ENCODE measurements around the gene ELFN1.

The ELFN1 gene

DNA sequence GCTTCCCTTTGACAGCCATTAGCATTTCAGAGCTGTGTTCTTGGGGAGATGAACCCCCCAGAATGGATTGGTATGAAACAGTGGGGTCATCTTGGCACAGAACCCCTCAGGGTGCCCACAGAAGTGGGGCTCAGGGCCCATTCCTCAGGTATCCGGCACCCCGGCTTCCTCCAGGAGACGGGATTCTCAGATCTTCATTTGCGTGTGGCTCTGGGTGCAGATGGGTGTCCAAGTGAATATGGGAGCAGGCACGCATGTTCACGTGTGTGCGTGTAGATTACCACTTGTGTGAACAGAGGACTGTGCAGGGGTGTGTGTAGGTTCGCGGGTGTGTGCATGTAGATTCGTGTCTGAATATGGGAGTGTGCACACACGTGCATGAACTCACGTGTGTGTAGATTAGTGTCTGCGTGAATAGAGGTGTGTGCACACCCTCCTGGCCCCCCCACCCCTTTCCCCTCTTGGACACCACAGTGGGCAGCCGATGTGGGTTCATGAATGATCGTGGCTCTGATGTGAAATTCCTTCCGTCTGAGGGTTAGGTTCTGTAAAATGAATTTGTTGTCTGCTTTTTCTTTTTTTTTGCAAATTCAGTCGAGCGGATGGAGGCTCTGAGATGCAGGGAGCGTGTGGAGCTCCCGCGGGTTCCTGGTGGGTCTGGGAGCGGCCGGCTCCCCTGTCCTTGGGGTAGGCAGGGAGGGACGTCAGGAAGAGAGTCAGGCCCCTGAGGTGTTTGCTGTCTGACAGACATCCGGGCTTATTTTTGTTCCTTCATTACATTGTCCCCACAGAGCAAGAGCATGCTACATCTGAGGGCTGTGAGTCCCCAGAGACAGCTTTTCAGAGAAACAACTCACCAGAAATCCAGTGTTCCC lies 7.4 kb downstream of the ELFN1 start:
- DNase-seq, result no peak

DNA sequence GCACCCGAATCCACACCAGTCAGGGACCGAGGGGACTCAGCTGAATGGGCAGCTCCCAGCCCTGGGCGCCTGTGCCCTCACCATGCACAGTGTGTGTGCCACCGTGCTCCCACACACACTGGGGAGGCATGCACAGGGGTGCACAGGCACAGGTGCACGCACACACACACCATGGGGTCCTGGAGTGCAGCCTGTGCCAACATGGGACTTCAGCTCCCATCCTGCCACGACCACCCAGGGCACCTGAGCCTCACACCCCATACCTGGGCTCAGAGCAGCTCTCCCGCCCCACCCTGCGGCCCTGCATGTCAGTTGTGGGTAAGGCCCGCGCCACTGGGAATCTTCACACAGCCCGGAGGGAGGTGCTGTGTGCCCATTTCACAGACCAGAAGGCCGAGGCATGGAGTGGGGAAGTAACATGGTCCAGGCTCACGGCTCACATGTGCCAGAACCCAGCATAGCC lies 8.0 kb downstream of the ELFN1 start:
- no peak for DNase-seq

DNA sequence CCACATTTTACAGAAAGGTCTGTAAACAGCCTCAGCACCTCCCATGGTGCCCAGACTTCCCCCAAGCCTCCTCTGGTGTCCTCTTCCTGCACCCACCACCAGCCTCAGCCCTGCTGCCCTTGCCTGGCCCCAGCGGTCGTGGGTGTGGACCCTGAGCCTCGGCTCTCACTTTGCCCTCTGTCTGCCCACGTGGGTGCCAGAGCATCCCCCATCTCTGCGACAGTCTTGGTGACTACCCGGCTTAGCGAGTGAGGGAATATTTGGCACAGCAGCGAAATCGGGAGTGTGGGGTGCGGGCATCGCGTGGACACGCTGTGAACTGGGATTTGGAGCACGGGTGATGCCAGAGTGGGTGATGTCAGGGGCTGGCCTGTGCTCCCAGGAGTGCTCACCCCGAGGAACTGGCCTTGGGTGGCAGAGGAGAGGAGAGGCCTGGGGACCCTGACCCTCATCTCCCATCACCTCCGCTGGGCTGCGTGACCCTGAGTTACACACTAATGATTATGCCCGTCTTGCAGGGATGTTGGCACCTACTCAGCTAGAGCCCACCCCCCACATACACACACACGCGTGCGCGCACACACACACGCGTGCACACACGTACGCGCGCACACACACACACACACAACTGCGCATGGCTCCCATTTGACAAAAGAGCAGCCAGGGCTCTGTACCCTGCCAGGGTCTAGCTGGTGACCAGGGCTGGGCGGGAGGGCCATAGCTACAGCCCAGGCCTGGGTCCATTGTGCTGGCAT lies 8.7 kb downstream of the ELFN1 start:
- no peak for DNase-seq

DNA sequence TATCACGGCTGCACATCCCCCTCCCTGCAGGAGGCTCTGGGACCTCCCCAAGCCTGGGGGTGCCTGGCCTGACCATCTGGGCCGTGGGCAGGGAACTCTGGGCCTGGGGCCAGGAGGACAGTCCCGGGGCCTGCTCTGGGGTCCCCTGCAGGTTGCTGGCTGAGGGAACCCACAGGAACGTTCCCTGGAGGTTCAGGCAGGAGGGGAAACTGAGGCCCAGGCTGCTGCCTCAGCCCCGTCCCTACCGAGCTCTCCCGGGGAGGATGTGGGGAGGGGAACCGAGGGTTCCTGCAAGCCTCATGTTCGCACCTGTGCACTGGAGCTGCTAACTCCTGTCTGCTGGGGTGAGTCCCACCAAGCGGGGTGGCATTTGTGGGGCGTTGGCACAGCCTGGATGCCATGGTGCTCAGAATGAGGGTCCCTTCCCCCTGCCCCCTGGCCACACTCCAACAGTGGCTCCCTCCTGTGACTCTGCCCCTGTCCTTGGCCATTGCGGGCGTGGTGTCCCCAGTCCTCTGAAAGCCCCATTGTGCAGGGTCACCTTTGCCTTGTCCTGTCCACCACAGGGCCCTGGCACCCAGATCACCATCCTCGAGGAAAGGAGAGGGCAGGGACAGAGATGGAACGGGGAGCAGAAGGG lies 9.4 kb downstream of the ELFN1 start:
- no peak for DNase-seq

DNA sequence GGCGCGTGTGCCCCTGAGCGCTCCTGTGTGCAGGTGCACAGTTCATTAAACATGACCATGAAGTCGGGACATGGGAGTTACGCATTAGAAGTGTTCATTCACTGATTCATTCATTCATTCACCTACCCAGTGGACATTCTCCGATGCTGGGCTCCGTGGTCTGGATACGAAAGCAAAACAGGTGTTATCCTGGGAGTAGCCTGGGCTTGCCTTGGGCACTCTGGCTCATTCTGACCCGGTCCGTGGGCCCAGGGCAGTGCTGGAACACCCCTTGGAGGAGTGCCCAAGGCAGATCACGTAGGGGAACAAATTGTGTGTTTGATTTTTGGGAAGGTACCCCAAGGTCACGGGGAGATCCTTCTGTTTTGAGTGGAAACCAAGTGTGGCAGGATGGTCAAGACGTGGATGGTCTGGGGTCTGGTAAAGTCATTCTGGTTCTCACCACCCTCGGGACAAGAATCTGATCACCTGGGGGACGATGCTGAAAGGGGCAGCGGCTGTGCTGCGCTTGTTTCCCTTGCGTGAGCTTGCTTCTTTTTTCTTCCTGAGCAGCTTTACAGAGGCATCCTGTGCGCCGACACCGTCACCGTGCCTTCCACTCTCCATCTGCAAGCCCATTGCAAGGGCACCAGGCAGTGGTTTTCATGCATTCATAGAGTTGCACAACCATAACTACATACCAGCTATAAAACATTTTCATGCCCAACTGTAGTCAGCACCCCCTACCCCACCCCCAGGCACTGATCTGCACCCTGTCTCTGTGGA lies 10.1 kb downstream of the ELFN1 start:
- no peak for DNase-seq

DNA sequence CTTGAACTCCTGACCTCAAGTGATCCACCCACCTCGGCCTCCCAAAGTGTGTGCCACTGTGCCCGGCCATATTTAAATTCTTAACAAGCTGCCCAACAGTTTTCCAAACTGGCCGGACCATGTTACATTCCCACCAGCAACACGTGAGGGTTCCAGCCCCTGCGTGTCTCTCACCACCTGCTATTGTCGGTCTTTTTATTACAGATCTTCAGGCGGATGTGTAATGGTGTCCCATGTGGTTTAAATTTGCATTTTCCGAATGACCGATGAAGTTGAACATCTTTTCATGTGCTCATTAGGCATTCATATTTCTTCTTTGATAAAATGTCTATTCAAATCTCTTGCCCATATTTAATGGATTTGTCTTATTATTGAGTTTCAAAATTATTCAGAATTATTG lies 11.5 kb downstream of the ELFN1 start:
- no peak for DNase-seq

DNA sequence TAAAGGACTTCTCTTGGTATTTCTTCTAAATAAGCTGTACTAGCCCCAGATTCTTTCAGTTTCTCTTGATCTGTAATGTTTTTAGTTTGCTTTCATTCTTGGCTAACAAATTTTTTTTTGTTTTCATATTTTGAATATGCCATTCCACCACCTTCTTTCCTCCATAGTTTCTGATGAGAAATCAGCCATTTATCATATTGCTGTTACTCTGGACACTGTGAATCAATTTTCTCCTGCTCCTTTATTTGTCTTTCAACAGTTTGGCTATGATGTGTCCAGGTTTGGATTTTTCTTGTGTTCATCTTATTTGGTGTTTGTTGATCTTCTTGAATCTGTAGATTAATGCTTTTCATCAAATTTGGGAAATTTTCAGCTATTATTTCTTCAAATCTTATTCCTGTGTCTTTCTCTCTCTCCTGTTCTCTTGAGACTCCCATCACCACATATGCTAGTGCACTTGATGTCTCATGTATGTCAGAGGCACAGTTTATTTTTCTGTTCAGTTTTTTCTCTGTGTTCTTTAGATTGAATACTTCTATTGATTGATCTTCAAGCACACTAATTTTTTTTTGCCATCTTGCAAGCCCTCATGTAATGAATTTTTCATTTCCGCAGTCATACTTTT lies 15.0 kb downstream of the ELFN1 start:
- DNase-seq, result no peak

DNA sequence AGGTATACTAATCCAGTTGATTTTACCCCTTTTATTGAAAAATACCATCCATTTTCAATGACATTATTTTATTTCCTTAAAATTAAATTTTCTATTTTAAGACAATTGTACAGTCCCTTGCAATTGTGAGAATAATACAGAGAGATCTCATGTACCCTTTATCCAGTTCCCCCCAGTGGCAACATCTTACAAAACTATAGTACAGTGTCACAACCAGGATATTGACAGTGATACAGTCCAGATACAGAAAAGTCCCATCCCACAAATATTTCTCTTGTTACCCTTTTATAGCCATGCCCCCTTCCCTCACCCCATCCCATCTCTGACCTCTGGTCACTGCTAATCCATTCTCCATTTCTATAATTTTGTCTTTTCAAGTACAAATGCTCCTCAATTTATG lies 18.5 kb downstream of the ELFN1 start:
- DNase-seq, result no peak

DNA sequence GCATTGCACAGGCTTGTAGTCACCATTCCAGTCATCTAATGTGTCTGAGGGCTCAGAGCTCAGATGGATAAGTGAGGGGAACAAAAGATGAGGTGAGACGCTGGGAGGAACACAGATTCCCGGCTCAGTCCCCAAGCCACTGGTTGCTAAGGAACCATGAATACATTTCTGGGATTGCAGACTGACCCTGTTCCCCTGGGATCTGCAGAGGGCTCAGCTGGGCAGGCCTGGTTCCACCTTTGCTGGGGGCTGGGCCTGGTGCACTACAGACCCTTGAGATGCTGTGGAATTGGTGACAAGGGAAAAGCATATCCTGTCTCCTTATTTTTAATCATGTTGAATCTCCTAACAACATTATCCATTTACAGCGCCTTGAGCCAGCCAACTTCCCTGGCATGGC lies 19.2 kb downstream of the ELFN1 start:
- no peak for DNase-seq

DNA sequence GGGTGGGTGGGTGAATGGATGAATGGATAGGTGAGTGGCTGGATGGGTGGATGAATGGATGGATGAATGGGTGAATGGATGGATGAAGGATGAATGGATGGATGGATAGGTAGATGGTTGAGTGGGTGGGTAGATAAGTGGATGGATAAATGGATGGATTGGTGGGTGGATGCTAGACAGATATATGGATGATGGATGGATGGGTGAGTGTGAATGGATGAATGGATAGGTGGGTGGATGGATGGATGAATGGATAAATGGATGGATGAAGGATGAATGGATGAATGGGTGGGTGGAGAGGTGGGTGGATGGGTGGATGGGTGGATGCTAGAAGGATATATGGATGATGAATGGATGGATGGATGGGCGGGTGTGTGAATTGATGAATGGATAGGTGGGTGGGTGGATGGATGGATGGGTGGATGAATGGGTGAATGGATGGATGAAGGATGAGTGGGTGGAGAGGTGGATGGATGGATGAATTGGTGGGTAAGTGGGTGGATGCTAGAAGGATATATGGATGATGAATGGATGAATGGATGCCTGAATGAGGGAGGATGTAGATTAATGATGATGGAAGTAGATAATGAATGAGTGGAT lies 20.4 kb downstream of the ELFN1 start:
- no peak for DNase-seq

DNA sequence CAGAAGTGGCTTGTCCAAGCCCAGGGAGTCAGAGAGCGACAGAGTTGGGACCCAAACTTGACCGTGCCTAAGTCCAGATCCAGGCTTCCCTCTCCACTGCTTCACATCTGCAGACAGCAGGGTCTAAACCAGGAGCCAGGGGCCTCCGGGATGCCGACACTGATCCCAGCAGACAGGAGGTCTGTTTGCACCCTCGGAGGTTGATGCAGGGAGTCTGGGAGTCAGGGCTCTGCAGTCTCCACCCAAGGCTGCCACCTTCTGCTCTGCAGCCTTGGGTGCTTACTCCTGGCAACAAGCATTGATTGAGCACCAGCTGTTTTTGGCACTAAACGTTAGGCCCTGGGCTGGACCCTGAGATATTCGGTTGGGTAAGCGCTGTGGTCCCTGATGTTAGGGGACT lies 21.0 kb downstream of the ELFN1 start:
- no peak for DNase-seq

DNA sequence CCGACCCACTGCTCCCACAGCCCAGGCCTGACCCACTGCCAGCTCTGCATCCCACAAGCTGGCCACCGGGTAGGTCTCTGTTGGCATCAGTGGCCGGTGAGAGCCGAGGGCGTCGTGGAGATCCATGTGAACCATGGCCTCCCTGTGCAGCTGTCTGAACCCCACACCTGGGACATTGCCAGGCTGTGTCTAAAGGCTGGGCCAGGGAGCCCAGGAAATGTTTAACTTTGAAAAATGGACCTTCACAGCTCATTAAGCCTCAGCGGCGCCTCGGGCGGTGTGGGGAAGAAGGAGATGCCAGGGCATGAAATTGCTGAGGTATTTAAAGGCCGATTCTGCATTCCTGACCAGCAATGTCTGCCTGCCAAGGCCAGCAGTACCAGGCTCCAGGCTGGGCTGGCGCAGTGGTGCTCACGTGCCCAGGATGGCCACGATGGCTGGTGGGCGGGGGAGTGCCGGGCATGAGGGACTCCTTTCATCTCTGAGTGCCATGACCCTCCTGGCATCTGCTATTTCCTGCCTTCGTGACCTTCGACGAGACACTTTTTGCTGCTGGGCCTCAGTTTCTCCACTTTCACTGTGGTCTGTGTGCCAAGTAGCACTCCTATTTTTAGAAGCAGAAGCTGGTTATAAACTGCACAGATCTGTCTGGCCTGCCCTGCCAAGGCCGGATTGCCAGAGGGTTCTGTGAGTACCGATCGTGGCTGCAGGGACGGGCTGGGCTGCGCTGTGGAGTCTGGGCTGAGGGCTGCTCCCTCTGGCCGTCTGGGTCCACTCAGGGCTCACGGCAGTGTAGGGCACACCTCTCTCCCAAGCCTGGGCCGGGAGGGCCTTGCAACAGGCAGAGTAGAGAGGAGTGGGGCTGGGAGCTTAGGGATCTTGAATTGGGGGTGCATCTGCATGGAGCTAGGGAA lies 21.8 kb downstream of the ELFN1 start:
- DNase-seq, result no peak

DNA sequence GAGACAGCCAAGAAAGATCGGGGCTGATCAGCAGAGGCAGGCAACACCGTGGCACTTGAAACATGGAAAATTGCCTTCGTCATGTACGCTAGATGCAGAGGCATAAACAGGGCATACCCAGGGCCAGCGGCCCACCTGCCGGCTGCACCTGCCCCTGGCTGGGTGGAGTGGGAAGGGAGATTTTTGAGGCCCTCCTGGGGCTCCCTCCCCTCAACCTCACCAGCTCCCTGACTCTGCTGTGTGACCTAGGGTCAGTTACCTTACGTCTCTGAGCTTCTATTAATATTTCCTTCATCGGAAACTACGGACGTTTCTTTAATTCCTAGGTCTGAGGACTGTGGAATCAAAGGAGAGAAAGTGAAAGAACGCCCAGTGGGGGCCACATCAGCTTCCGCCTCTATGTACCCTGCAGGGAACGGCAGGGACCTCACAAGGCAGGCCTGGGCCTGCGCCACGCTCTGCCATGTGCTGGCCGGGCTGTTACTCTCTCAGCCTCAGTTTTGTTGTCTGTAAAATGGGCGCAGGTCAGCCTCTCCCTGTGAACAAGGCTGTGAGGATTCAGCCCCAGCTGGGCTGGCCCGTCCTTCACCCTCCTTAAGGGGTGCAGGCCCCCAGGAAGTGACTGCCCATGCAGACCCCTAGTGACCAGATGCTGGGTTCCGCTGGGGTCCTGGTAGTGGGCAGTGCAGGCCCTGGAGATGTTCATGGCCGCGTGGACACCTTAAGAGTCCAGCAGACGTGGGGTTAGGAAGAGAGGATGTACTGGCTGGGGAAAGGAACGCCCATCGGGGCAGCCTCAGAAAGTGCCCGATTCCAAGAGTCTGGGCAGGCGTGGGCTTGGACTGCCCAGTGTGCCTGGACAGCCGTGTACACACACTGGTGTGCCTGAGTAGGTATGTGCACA lies 22.7 kb downstream of the ELFN1 start:
- no peak for DNase-seq

DNA sequence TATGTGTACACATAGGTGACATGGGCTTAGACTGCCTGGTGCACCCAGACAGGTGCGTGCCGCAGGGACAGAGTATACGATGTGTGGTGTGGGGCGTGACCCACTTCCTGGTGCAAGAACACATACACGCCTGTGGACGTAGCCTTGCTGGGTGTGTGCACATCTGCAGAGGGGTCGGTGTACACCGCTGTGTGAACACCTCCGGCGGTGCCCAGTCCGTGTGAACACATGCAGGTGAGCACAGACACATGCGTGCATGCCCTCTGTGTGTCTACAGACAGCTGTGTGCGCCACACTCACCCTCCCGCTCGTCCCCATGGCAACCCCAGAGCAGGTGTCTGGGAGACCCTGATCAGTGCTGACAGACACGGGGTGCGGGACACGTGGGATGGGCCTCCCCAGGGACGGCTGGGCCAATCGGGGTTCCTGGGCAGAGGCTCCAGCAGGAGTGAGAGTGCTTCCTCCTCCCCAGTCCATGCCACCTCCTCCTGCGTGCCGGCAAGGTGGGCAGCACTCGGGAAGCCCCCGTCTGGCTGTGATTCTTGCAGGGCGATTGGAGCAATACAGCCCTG lies 23.4 kb downstream of the ELFN1 start:
- no peak for DNase-seq

DNA sequence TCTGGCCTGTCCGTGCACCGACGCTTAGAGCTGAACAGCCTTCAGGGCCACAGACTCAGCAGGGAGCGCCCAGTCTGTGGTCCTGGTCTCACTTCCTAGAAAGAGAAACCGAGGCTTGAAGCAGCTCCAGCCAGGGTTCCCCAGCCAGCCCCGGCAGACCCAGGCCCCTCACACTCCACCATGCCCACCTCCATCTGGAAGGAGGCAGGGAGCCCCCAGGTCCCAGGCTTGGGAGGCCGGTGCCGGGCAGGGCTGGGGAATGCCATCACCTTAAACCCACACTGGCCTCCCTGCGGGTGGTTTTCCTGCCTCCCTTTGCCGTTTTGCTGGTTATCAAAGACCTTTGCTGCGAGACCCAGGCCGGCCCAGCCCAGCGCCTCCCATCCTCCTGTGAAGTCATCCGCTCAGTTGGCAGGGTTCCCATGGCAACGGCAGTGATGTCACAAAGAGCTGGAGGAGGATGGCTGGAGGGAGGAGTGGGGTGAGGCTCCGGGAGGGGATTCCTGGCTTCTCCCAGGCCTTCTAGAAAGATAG lies 24.0 kb downstream of the ELFN1 start:
- DNase-seq, result peak; percentile 40

DNA sequence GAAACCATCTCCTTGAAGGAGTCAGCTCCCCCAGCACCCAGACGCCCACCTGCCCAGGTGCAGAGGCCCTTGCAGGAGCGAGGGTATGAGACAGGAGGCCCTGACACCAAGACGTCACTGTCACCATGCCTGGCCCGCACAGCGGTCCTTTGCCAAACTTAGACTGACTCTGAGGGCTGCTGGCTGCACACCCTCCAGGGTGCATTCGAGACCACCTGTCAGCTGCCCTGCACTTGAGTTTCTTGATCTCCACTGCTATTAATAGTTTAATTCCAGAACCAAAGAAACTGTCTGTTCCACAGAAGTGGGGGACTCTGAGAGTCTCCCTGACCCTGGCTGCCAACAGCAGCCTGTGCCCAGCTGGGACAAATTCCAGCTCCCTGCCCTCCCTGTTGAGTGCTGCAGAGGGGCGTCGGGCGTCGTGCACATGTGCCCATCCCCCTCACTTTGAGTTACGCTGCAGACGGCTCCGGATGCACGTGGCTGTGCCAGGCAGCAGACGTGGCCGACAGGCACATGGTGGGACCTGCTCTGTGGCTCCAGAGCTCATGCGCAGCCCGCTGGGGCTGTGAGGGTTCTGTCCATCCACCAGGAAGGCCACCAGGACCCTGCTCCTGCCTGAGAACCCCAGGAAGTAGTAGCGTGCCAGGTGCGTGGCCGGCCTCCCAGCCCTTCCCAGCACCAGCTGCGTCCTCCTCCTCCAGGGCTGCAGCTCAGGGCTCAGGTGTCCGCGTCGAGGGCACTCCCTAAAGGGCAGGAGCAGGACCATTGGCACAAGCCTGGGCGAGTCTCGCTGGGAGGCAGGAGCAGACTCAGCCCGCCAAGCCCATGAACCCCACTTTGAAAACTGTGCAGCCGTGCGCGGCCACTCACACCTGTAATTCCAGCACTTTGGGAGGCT lies 24.8 kb downstream of the ELFN1 start:
- no peak for DNase-seq

DNA sequence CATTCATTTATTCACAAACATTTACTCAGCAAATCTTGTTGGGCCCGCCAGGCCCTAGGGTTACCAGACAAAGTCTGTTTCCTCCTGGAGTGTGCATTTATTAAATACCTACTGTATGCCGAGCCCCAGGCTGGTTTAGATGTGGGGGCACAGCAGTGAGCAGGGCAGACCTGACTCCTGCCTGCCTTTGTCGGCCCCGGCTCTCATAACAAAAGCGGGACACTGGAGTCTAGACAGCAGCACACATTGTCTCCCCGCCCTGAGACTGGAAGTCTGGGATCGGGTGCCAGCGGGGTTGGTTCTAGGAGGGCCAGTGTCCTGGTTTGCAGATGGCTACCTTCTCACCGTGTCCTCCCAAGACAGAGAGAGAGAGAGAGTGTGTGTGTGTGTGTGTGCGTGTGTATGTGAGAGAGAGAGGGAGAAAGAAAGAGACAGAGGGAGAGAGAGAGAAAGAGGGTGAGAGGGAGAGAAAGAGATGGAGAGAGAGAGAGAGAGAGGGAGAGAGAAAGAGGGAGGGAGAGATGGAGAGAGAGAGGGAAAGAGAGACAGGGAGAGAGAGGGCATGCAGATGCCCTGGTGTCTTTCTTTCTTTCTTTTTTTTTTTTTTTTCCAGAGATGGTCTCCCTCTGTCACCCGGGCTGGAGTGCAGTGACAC lies 25.9 kb downstream of the ELFN1 start:
- DNase-seq, result no peak
